Measurements from ENCODE around the gene LZTS3. TPM values are rescaled to one million over a fixed set of nuclear protein-coding genes. Genes with fewer than 3 reads are reported as not detected.

Gene LZTS3
- total and polyA plus RNA-seq, 2 of the 8 experiments (the other 6 are each of a cell fraction or from before 2014, with no cell fraction given), result 31.8 to 33.5 TPM

DNA sequence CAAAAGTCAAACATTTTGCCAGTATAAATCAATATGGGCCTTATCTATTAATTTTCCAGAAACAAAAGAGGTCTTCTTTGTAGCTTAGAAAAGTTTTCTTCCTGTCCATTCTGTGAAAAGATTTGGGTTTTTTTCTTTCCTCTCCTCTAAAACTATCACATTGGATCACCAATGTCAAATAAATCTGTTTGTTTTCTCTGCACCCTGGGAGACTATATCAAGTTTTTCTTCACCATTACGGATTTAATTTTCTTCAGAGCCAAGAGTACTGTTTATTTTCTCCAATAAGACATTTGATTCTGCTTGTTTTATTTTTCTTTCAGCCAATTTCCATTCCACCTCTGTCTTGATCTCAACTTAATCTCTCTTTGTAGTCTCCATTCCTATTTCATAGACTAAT, 1.9 kb upstream of the LZTS3 start:
- peak overlapping the region in 3 of 4 experiments; percentile 83 to 94 (median 88); a peak in 5 of 8 replicates for H3K4me3 ChIP-seq (ENCODE audit: extremely low read depth in 1 of 4, insufficient read depth in 2 of 4, low read depth in 3 of 4, low read length in 4 of 4)
- POLR2A ChIA-PET (ENCODE audit: partially characterized antibody), result interaction anchor here (0.8 to 1.2 kb wide), 3 partner anchors 9 to 14 kb away, joined by 3 to 13 read pairs (median 7); partner anchors contain the start of genes FASTKD5 and UBOX5
- no peak overlapping the region; a peak in 1 of 7 replicates for H3K9ac ChIP-seq (replicated peaks in 1 of 4; ENCODE audit: extremely low read depth in 1 of 4, low read depth in 3 of 4, low read length in 3 of 4)
- TF ChIP-seq SP4 (IDR thresholded peaks at IDR 0.05; ENCODE audit: low read length) (no peak), RBBP5 (IDR thresholded peaks at IDR 0.05; ENCODE audit: borderline replicate concordance, low read depth, low read length) (no peak), KDM4A (IDR thresholded peaks at IDR 0.05; ENCODE audit: low read depth, low read length, severe bottlenecking) (no peak)

More for the DNA sequence above, 1.9 kb upstream of the LZTS3 start:
- H3K14ac ChIP-seq (ENCODE audit: insufficient read length), result no peak overlapping the region
- H3K23ac ChIP-seq (ENCODE audit: insufficient read length), result no peak overlapping the region
- no peaks in the 10 kb centered on the region for H3K9me3 ChIP-seq (ENCODE audit: insufficient read depth in 2 of 2, low read depth in 1 of 2, low read length in 1 of 2)
- no peak overlapping the region for H2BK120ac ChIP-seq (replicated peaks; ENCODE audit: low read depth, low read length)
- no peak overlapping the region for H2AK5ac ChIP-seq (ENCODE audit: low read depth, low read length)
- no peak overlapping the region for H3K27ac ChIP-seq (ENCODE audit: low read depth, low read length)
- H2AFZ ChIP-seq (ENCODE audit: low read length), result no peak overlapping the region
- no peak overlapping the region for H3K56ac ChIP-seq (replicated peaks; ENCODE audit: insufficient read length, low read depth, low read length)
- 56% methylated on average over 1 of the region's 1 CpG; no CpG with 5 or more reads in 1 of the 2 experiments for WGBS, 2 experiments (ENCODE audit: extremely low coverage in 1 of 2, insufficient coverage in 1 of 2, insufficient read length in 1 of 2, insufficient replicate concordance in 2 of 2, low coverage in 1 of 2, low lambda C conversion rate in 2 of 2, missing lambda C conversion rate in 1 of 2)
- H3K79me1 ChIP-seq (ENCODE audit: low read depth, low read length), result no peaks in the 10 kb centered on the region; the same call in none of the 2 replicates
- no peak for FAIRE-seq
- H3K4ac ChIP-seq (replicated peaks; ENCODE audit: insufficient read length, low read depth, low read length), result no peak overlapping the region
- H3K18ac ChIP-seq (ENCODE audit: extremely low read depth, low read length), result no peak overlapping the region
- H2BK12ac ChIP-seq (ENCODE audit: low read depth, low read length), result no peak overlapping the region
- peak overlapping the region; percentile 73 to 77 for H3K4me2 ChIP-seq (ENCODE audit: insufficient read depth in 1 of 2, low read depth in 2 of 2, low read length in 2 of 2)
- peaks cover 0 to 4% of the 10 kb centered on the region in 2 experiments for H4K20me1 ChIP-seq (replicated peaks in 1 of 2; ENCODE audit: control insufficient read depth in 1 of 2, insufficient read depth in 2 of 2, low read length in 2 of 2)
- no peak overlapping the region for H4K8ac ChIP-seq (ENCODE audit: extremely low read depth, insufficient read depth, low read length)
- peaks cover 9% of the 10 kb centered on the region; the same call in 1 of the 2 replicates for H3K23me2 ChIP-seq (ENCODE audit: low read depth, low read length)
- no peak overlapping the region for H4K5ac ChIP-seq (ENCODE audit: insufficient read length, low read depth, low read length)
- no peak overlapping the region for H2BK15ac ChIP-seq (ENCODE audit: low read length)
- no peak for DNase-seq (ENCODE audit: low read depth in 1 of 2, low spot score in 2 of 2)
- no peak overlapping the region for H2BK5ac ChIP-seq (ENCODE audit: low read depth, low read length)
- CTCF ChIA-PET (ENCODE audit: partially characterized antibody), result interaction anchor here (1.1 to 1.2 kb wide), 2 partner anchors 11 to 22 kb away, joined by 3 to 4 read pairs; no protein-coding TSS in a partner anchor
- H2BK20ac ChIP-seq (ENCODE audit: low read length), result no peak overlapping the region
- no peak overlapping the region for H4K91ac ChIP-seq (replicated peaks; ENCODE audit: insufficient read length, low read length)
- no peaks in the 10 kb centered on the region for H3K27me3 ChIP-seq (replicated peaks in 1 of 4; ENCODE audit: control insufficient read depth in 3 of 4, extremely low read depth in 1 of 4, insufficient read depth in 3 of 4, low read length in 3 of 4)
- H3K36me3 ChIP-seq (ENCODE audit: control insufficient read depth in 2 of 4, insufficient read depth in 4 of 4, low read length in 3 of 4), result no peaks in the 10 kb centered on the region; a peak in 1 of 8 replicates
- peaks cover 0 to 17% of the 10 kb centered on the region in 2 experiments; a peak in 2 of 4 replicates for H3K79me2 ChIP-seq (ENCODE audit: control insufficient read depth in 1 of 2, insufficient read depth in 2 of 2, low read length in 2 of 2)
- H3K4me1 ChIP-seq (replicated peaks in 1 of 4; ENCODE audit: control insufficient read depth in 3 of 4, insufficient read depth in 4 of 4, low read length in 3 of 4), result peaks cover 3 to 17% (median 9%) of the 10 kb centered on the region in 4 experiments

All from H1 (cell line).